K562 (cell line): ENCODE data around the gene CDC42SE2. TPM values are rescaled to one million over a fixed set of nuclear protein-coding genes. Genes with fewer than 3 reads are reported as not detected.

Experiments used
- CBX1 ChIP-seq: sonication (generic); IDR thresholded peaks from 2 replicates; pipeline ENCODE4 v1.6.1; 2016; ENCODE audit warnings: antibody characterized with exemption, low read depth, mild to moderate bottlenecking
- HNRNPL ChIP-seq: fragments of 200-400 bp; formaldehyde crosslinking; IDR thresholded peaks from 2 replicates; pipeline ENCODE4 v1.6.1; 2017; ENCODE audit warnings: low read depth, mild to moderate bottlenecking, low read length
- SNIP1 ChIP-seq: fragments of 450-650 bp; IDR thresholded peaks from 2 replicates; pipeline ENCODE4 v1.7.1; 2017; ENCODE audit warnings: low read depth, mild to moderate bottlenecking
- SRSF7 ChIP-seq: fragments of 200-400 bp; formaldehyde crosslinking; optimal IDR thresholded peaks from 2 replicates; pipeline ENCODE3; 2017; ENCODE audit warnings: mild to moderate bottlenecking, low read depth, low read length
- TCF7 ChIP-seq: sonication (generic); IDR thresholded peaks from 2 replicates; pipeline ENCODE4 v1.6.1; 2016; ENCODE audit warnings: antibody characterized with exemption, borderline replicate concordance
- XRCC3 ChIP-seq: fragments of 450-650 bp; IDR thresholded peaks from 2 replicates; pipeline ENCODE4 v1.6.1; 2017; ENCODE audit warnings: mild to moderate bottlenecking, moderate library complexity
- ZC3H4 ChIP-seq: sonication (generic); formaldehyde crosslinking; IDR thresholded peaks from 2 replicates; pipeline ENCODE4 v1.9.0; 2021; ENCODE audit warnings: missing genetic modification reagents, borderline replicate concordance
- ZKSCAN1 ChIP-seq: fragments of 150-350 bp; IDR thresholded peaks from 2 replicates; pipeline ENCODE4 v1.6.1; 2016; ENCODE audit warnings: low read depth, low read length
- polyA plus RNA-seq, 8 experiments: library from polyadenylated mRNA; depleted of rRNA in 4 of 8; stranded (reverse) in 5 of 8; unstranded in 3 of 8; fragments of >200 nt; fragmentation: Nextera tagmentation in 2 of 8; fragmentation: Illumina TruSeq in 1 of 8; extraction: Ambion mirVana in 2 of 8; extraction: Trizol in 1 of 8; gene quantifications; 2 replicates each; pipeline versions ENCODE4 v1.2.1 to v1.2.3, GENCODE V29; 2011 to 2014; ENCODE audit warnings: inconsistent platforms in 1 of 8, missing spikeins in 1 of 8
- total RNA-seq, 7 experiments: library from RNA; depleted of rRNA in 6 of 7; stranded (reverse); fragments of >200 nt in 6 of 7; fragmentation: Illumina TruSeq in 2 of 7; extraction: Trizol in 2 of 7; gene quantifications; 2 replicates each; pipeline versions ENCODE4 v1.2.1 to v1.2.3, GENCODE V29; 2011 to 2021; ENCODE audit warnings: low replicate concordance in 1 of 7
- TF ChIP-seq, protein P1 (sequence below), 3 experiments: fragments of 200-800 bp in 1 of 3; fragments of 250-450 bp in 1 of 3; fragments of 450-650 bp in 1 of 3; sonication (Bioruptor Pico) in 1 of 3; sonication (Bioruptor generic) in 1 of 3; formaldehyde crosslinking in 1 of 3; IDR thresholded peaks; 2 replicates each; pipeline versions ENCODE4 v1.6.1 to v1.8.0; 2016 to 2022; ENCODE audit warnings: mild to moderate bottlenecking in 2 of 3, missing genetic modification characterization in 2 of 3, missing compliant biosample characterization in 1 of 3, moderate library complexity in 1 of 3
- TF ChIP-seq, protein P2 (sequence below), 2 experiments: fragments of 450-650 bp in 1 of 2; sonication (generic) in 1 of 2; formaldehyde crosslinking in 1 of 2; IDR thresholded peaks; 2 replicates each; pipeline versions ENCODE4 v1.7.1 to v1.9.0; 2016 to 2022; ENCODE audit warnings: inconsistent platforms in 1 of 2, mild to moderate bottlenecking in 1 of 2, missing genetic modification reagents in 1 of 2
- TF ChIP-seq, protein P3 (sequence below): sonication (generic); formaldehyde crosslinking; IDR thresholded peaks from 2 replicates; pipeline ENCODE4 v1.8.0; 2023; ENCODE audit warnings: mild to moderate bottlenecking, missing genetic modification reagents

The CDC42SE2 gene
- total and polyA plus RNA-seq, 9 of the 15 experiments (the other 6 are each of a cell fraction or from before 2014, with no cell fraction given), result 24.8 to 44.3 (median 32.7) TPM

DNA sequence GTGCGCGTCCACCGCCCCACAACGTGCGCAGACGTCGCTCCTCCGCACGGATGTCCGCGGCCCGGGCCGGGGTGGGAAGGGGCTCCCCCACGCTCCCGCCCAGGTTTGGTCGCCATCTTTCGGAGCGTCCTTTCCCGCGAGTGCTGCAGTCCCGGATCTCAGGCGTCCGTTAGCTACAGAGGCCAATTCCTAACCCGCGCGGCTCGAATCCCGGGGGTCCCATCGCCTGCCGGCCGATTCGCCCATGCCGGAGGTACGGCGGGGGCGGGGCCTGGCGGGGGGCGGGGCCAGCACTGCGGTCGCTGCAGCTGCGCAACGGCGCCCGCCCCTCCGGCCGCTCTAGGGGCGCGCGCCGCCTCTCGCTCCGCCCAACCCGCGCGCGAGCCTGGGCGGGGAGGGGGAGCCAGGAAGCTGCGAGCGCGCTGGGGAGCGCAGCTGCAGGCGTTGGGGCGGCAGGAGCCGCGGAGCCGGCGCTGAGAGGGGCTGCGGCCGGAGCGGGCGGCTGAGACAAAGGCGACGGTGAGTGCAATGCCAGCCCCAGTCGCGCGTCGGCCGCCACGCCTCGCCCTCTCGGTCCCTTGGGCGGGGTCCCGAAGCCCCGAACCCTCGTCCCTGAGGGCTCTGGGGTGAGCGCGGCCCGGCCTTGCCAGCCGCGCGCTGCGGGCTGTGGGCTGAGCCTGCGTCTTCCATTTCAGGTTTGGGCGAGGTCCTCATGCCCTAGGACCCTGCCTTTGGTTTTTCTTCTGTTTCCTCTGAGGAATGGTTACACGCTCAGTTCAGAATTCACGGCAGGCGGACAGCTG lies at the start of gene CDC42SE2 (continued):
- TF ChIP-seq HNRNPL, result 0 out of 2 replicates have a peak, but pooled peaks have one; percentile 57
- no peak; the same call in 1 of the 2 replicates for TF ChIP-seq TCF7
- no peak for TF ChIP-seq SRSF7
- TF ChIP-seq ZKSCAN1, result no peak
- TF ChIP-seq, protein P1, sequence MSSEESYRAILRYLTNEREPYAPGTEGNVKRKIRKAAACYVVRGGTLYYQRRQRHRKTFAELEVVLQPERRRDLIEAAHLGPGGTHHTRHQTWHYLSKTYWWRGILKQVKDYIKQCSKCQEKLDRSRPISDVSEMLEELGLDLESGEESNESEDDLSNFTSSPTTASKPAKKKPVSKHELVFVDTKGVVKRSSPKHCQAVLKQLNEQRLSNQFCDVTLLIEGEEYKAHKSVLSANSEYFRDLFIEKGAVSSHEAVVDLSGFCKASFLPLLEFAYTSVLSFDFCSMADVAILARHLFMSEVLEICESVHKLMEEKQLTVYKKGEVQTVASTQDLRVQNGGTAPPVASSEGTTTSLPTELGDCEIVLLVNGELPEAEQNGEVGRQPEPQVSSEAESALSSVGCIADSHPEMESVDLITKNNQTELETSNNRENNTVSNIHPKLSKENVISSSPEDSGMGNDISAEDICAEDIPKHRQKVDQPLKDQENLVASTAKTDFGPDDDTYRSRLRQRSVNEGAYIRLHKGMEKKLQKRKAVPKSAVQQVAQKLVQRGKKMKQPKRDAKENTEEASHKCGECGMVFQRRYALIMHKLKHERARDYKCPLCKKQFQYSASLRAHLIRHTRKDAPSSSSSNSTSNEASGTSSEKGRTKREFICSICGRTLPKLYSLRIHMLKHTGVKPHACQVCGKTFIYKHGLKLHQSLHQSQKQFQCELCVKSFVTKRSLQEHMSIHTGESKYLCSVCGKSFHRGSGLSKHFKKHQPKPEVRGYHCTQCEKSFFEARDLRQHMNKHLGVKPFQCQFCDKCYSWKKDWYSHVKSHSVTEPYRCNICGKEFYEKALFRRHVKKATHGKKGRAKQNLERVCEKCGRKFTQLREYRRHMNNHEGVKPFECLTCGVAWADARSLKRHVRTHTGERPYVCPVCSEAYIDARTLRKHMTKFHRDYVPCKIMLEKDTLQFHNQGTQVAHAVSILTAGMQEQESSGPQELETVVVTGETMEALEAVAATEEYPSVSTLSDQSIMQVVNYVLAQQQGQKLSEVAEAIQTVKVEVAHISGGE (CRISPR knock-in tag; IDR thresholded peaks at IDR 0.05), result 0 out of 6 replicates have a peak, but pooled peaks of 1 of the 3 experiments have one; percentile 50
- TF ChIP-seq SNIP1, result no peak
- TF ChIP-seq, protein P2, sequence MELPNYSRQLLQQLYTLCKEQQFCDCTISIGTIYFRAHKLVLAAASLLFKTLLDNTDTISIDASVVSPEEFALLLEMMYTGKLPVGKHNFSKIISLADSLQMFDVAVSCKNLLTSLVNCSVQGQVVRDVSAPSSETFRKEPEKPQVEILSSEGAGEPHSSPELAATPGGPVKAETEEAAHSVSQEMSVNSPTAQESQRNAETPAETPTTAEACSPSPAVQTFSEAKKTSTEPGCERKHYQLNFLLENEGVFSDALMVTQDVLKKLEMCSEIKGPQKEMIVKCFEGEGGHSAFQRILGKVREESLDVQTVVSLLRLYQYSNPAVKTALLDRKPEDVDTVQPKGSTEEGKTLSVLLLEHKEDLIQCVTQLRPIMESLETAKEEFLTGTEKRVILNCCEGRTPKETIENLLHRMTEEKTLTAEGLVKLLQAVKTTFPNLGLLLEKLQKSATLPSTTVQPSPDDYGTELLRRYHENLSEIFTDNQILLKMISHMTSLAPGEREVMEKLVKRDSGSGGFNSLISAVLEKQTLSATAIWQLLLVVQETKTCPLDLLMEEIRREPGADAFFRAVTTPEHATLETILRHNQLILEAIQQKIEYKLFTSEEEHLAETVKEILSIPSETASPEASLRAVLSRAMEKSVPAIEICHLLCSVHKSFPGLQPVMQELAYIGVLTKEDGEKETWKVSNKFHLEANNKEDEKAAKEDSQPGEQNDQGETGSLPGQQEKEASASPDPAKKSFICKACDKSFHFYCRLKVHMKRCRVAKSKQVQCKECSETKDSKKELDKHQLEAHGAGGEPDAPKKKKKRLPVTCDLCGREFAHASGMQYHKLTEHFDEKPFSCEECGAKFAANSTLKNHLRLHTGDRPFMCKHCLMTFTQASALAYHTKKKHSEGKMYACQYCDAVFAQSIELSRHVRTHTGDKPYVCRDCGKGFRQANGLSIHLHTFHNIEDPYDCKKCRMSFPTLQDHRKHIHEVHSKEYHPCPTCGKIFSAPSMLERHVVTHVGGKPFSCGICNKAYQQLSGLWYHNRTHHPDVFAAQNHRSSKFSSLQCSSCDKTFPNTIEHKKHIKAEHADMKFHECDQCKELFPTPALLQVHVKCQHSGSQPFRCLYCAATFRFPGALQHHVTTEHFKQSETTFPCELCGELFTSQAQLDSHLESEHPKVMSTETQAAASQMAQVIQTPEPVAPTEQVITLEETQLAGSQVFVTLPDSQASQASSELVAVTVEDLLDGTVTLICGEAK (IDR thresholded peaks at IDR 0.05), result no peak
- TF ChIP-seq, protein P2 (CRISPR knock-in tag; IDR thresholded peaks at IDR 0.05), result no peak
- TF ChIP-seq CBX1, result peak; percentile 56; the same call in 1 of the 2 replicates
- TF ChIP-seq, protein P3, sequence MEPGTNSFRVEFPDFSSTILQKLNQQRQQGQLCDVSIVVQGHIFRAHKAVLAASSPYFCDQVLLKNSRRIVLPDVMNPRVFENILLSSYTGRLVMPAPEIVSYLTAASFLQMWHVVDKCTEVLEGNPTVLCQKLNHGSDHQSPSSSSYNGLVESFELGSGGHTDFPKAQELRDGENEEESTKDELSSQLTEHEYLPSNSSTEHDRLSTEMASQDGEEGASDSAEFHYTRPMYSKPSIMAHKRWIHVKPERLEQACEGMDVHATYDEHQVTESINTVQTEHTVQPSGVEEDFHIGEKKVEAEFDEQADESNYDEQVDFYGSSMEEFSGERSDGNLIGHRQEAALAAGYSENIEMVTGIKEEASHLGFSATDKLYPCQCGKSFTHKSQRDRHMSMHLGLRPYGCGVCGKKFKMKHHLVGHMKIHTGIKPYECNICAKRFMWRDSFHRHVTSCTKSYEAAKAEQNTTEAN (CRISPR knock-in tag), result peak; percentile 57; the same call in 1 of the 2 replicates
- TF ChIP-seq ZC3H4 (CRISPR knock-in tag), result no peak; the same call in 1 of the 2 replicates
- no peak for TF ChIP-seq XRCC3
